Measurements from ENCODE around the gene MPZL2. TPM values are rescaled to one million over a fixed set of nuclear protein-coding genes. Genes with fewer than 3 reads are reported as not detected.

MPZL2 gene
- total and polyA plus RNA-seq, 12 donors, result 0.48 to 14.9 (median 5.1) TPM

DNA sequence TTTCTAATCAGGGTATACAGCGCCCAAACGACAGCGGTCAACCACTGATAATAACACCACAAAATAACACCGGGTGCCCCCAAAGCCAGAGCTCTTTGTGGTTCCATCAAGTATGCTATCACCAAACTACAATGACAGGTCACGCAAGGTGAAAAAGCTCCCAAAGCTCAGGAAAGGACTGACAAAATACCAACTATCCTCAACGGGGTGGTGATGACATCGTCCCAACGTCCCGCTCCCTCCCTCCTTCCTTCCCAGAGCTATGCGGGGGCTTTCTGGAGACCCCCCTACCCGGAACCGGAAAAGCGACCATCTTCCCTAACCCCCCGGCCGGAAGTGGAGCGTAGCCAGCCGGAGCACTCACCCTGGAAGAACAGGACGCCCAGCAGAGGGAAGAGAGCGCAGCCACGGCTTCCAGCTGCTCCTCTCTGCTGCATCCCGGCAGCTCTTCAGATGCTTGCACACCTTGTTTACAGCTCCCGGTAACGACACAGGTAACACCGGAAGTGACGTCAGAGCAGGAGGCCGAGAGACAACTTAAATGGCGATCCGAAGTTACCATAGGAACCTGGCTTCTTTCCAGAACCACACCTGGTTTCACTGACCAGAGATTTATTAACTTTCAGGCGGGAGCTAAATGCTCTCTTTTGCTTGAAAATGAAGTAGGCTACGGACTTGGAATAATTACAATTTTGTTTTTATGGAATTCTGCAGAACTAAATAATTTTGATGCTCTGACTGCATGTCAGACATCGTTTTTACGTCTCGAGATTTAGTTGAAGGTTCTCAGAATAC lies 12.0 kb downstream of the MPZL2 start, which contains the start of gene MPZL3:
Gene MPZL3, minus strand, starts transcription at position 508 of the 795 bp plus-strand sequence. Its CDS starts 71 bp downstream, at position 437.
- WGBS, 4 donors, result 2 to 8% (median 5%) methylated on average over 15 to 33 of the region's 33 CpGs
- peaks cover 0 to 3% of the 10 kb centered on the region in 2 donors for H3K4me1 ChIP-seq (replicated peaks in 1 of 2)
- DNase-seq, result peak; percentile 45 to 86 (median 63)
- no peaks in the 10 kb centered on the region for H3K36me3 ChIP-seq (replicated peaks in 1 of 2)
- peak within 1 kb of the TSS in 4 of 5 donors; percentile 9 to 52 (median 20) for H3K27ac ChIP-seq
- peak within 1 kb of the TSS in 3 of 4 donors; percentile 34 to 66 (median 35) for H3K4me3 ChIP-seq
- intact Hi-C loops (cut with DNase I), result no loop called here
- peaks cover 4% of the 10 kb centered on the region for H3K27me3 ChIP-seq
- TF ChIP-seq POLR2A (IDR thresholded peaks at IDR 0.05), result no peak
- TF ChIP-seq, protein P1, sequence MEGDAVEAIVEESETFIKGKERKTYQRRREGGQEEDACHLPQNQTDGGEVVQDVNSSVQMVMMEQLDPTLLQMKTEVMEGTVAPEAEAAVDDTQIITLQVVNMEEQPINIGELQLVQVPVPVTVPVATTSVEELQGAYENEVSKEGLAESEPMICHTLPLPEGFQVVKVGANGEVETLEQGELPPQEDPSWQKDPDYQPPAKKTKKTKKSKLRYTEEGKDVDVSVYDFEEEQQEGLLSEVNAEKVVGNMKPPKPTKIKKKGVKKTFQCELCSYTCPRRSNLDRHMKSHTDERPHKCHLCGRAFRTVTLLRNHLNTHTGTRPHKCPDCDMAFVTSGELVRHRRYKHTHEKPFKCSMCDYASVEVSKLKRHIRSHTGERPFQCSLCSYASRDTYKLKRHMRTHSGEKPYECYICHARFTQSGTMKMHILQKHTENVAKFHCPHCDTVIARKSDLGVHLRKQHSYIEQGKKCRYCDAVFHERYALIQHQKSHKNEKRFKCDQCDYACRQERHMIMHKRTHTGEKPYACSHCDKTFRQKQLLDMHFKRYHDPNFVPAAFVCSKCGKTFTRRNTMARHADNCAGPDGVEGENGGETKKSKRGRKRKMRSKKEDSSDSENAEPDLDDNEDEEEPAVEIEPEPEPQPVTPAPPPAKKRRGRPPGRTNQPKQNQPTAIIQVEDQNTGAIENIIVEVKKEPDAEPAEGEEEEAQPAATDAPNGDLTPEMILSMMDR (IDR thresholded peaks at IDR 0.05), result no peak
- H3K9me3 ChIP-seq (replicated peaks in 1 of 3), result no peaks in the 10 kb centered on the region

DNA sequence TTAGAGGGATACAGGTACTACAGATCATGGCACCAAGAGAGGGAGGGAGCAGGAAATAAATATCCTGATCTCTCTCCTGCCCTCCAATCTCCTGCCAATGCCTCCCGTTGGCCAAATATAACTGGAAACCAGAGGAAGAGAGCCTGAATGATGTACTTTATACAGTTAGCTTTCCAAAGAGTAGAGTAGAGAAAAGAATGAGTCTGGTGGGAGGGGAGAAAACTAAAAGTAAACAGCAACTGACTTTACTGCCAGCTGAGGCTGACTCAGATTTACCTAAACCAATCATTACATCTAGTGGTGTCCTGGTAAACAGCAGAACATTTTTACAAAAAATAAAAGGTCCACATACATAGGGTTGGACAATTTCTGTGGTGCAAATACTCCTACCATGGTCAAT lies 17.1 kb downstream of the MPZL2 start:
- intact Hi-C loops (cut with DNase I), result no loop called here
- 47 to 67% (median 61%) methylated on average over 1 of the region's 1 CpG for WGBS, 4 donors
- TF ChIP-seq, protein P1 (IDR thresholded peaks at IDR 0.05), result no peak
- TF ChIP-seq POLR2A (IDR thresholded peaks at IDR 0.05), result no peak
- Histone ChIP-seq H3K27me3 (peaks cover 4% of the 10 kb centered on the region), H3K4me3 (no peak overlapping the region), H3K27ac (no peak overlapping the region), H3K36me3 (replicated peaks in 1 of 2) (no peaks in the 10 kb centered on the region), H3K9me3 (replicated peaks in 1 of 3) (no peaks in the 10 kb centered on the region), H3K4me1 (replicated peaks in 1 of 2) (no peaks in the 10 kb centered on the region)
- DNase-seq, result no peak

DNA sequence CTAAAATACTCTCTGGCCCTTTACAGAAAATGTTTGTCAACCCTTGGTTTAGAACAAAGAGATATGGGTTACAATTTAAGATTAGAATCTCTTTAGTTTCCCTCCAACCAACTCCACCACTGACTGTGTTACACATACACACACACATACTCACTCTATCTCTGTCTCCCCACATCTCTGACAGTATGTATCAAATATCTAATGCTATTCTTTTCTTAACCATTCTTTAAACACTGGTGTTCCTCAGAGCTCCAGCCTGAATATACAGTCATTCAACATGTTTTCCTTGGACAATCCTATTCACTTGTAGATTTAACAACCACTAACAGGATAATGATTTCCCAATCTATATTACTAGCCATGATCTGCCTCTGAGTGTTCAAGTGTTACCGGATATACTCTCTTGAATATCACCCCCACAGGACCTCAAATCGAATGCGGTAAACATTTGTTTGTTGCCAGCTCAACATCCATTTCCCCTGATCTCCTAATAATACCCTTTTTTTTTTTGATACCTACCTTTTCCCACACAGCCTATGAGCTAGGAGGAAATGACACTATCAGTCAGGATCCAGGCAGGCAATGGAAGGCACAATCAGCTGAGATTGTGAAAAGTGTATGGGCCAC lies 18.0 kb downstream of the MPZL2 start:
- no peaks in the 10 kb centered on the region for H3K36me3 ChIP-seq (replicated peaks in 1 of 2)
- WGBS, 4 donors, result 88 to 94% (median 90%) methylated on average over 3 of the region's 3 CpGs
- H3K4me3 ChIP-seq, result no peak overlapping the region
- TF ChIP-seq, protein P1 (IDR thresholded peaks at IDR 0.05), result no peak
- TF ChIP-seq POLR2A (IDR thresholded peaks at IDR 0.05), result no peak
- no peaks in the 10 kb centered on the region for H3K9me3 ChIP-seq (replicated peaks in 1 of 3)
- H3K27ac ChIP-seq, result no peak overlapping the region
- peaks cover 8 to 9% of the 10 kb centered on the region in 2 donors for H3K4me1 ChIP-seq (replicated peaks in 1 of 2)
- peaks cover 4% of the 10 kb centered on the region for H3K27me3 ChIP-seq
- DNase-seq, result no peak
- intact Hi-C loops (cut with DNase I), result no loop called here

DNA sequence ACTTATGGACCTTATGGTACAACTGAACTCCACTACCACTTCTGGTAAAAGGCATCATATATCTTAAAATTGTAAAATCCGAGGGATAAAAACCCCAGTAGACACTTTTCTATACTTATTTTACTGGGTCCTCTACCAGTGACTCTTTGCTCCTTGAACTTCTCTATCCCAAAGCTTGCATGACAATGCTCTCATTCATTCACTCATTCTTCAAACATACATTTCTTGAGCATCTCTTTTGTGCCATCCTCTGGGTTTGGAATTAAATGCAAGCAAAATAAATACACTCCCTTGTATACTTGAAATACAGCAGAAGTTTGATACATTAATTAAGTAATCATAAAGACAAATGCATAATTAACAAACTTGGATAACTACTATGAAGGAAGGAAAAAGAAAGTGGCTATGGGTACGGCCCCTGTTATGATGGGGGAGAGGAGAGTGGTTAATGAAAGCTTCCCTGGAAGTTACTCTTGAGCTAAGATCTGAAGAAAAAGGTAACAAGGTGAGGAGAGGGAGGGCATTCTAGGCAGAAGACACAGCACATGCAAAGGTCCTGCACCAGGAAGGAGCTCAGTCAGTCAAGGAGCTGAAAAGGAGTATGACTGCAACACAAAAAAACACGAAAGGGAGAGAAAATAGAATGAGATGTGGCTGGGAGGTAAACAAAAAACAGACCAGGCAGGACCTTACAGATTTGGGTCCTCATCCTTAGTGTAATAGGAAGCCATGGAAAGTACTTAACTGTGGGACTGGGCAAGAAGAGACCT lies 19.9 kb downstream of the MPZL2 start:
- no peak overlapping the region for H3K27ac ChIP-seq
- intact Hi-C loops (cut with DNase I), result no loop called here
- no peak for TF ChIP-seq POLR2A (IDR thresholded peaks at IDR 0.05)
- TF ChIP-seq, protein P1 (IDR thresholded peaks at IDR 0.05), result no peak
- H3K4me3 ChIP-seq, result no peak overlapping the region
- H3K4me1 ChIP-seq (replicated peaks in 1 of 2), result peaks cover 9 to 12% of the 10 kb centered on the region in 2 donors
- H3K36me3 ChIP-seq (replicated peaks in 1 of 2), result no peaks in the 10 kb centered on the region
- no peak for DNase-seq
- H3K27me3 ChIP-seq, result peaks cover 4% of the 10 kb centered on the region
- WGBS, 4 donors, result 59 to 69% (median 66%) methylated on average over 3 of the region's 3 CpGs
- H3K9me3 ChIP-seq (replicated peaks in 1 of 3), result no peaks in the 10 kb centered on the region

All from adrenal gland (tissue), 12 donors.